ENCODE results near the gene KRT80. TPM values are rescaled to one million over a fixed set of nuclear protein-coding genes. Genes with fewer than 3 reads are reported as not detected.

Gene KRT80
- total RNA-seq, 1 donor from 2014 or later: 2.0 TPM

- no peak for DNase-seq (ENCODE audit: low read depth, low spot score)
These were observed 7.6 kb upstream of the KRT80 start for GRCh38 chr12:52199294-52199919.

GRCh38 chr12:52198454-52199215, 6.8 kb upstream of the KRT80 start:
- no peak for DNase-seq (ENCODE audit: low read depth, low spot score)

- no peak for DNase-seq (ENCODE audit: low read depth, low spot score)
These were observed 5.8 kb upstream of the KRT80 start for GRCh38 chr12:52197371-52198231.

- DNase-seq (ENCODE audit: low read depth, low spot score): no peak
These were observed 3.4 kb upstream of the KRT80 start for GRCh38 chr12:52195065-52195730.

- peak; percentile 20 for DNase-seq (ENCODE audit: low read depth, low spot score)
These were observed 2.2 kb upstream of the KRT80 start for GRCh38 chr12:52193991-52194390.

GRCh38 chr12:52193532-52193931, 1.7 kb upstream of the KRT80 start:
- no peak for DNase-seq (ENCODE audit: low read depth, low spot score)

GRCh38 chr12:52190860-52191729, 719 bp downstream of the KRT80 start:
- DNase-seq (ENCODE audit: low read depth, low spot score): no peak

GRCh38 chr12:52189376-52190174, 2.2 kb downstream of the KRT80 start:
- DNase-seq (ENCODE audit: low read depth, low spot score): no peak

- no peak for DNase-seq (ENCODE audit: low read depth, low spot score)
These were observed 3.2 kb downstream of the KRT80 start for GRCh38 chr12:52188658-52189057.

- DNase-seq (ENCODE audit: low read depth, low spot score): no peak
These were observed 4.2 kb downstream of the KRT80 start for GRCh38 chr12:52187640-52188039.

GRCh38 chr12:52187206-52187605, 4.6 kb downstream of the KRT80 start:
- no peak for DNase-seq (ENCODE audit: low read depth, low spot score)

- DNase-seq (ENCODE audit: low read depth, low spot score): peak; percentile 71
These were observed 5.5 kb downstream of the KRT80 start for GRCh38 chr12:52186118-52186840.

GRCh38 chr12:52185400-52185967, 6.3 kb downstream of the KRT80 start:
- no peak for DNase-seq (ENCODE audit: low read depth, low spot score)

GRCh38 chr12:52184813-52185212, 7.0 kb downstream of the KRT80 start:
- peak; percentile 19 for DNase-seq (ENCODE audit: low read depth, low spot score)

GRCh38 chr12:52183971-52184370, 7.8 kb downstream of the KRT80 start:
- no peak for DNase-seq (ENCODE audit: low read depth, low spot score)

GRCh38 chr12:52183544-52183910, 8.3 kb downstream of the KRT80 start:
- DNase-seq (ENCODE audit: low read depth, low spot score): no peak

GRCh38 chr12:52182898-52183543, 8.8 kb downstream of the KRT80 start:
- no peak for DNase-seq (ENCODE audit: low read depth, low spot score)

GRCh38 chr12:52182384-52182783, 9.4 kb downstream of the KRT80 start:
- no peak for DNase-seq (ENCODE audit: low read depth, low spot score)
